H9 (cell line): ENCODE measurements around the gene S100P. TPM values are rescaled to one million over a fixed set of nuclear protein-coding genes. Genes with fewer than 3 reads are reported as not detected.

Experiments used
- DNase-seq: peaks from one replicate; pipeline ENCODE4 v3.0.0-alpha.2; 2017
- H2AFZ ChIP-seq: one replicate; pipeline ENCODE4 v1.6.1; 2013; ENCODE audit warnings: mild to moderate bottlenecking, low read length, control low read depth, moderate library complexity
- H2AK5ac ChIP-seq: 2 replicates; pipeline ENCODE4 v1.6.1; 2013; ENCODE audit warnings: low read length, control low read depth, mixed read lengths; ENCODE audit not compliant: insufficient read length
- H2BK120ac ChIP-seq: one replicate; pipeline ENCODE4 v1.6.1; 2013; ENCODE audit warnings: low read depth, mild to moderate bottlenecking, low read length, control low read depth, inconsistent platforms; ENCODE audit not compliant: poor library complexity, severe bottlenecking
- H2BK12ac ChIP-seq: 2 replicates; pipeline ENCODE4 v1.6.1; 2013; ENCODE audit warnings: low read length, control low read depth, mixed read lengths, low read depth; ENCODE audit not compliant: insufficient read length
- H2BK15ac ChIP-seq: 2 replicates; pipeline ENCODE4 v1.6.1; 2013; ENCODE audit warnings: low read depth, low read length, control low read depth
- H2BK20ac ChIP-seq: one replicate; pipeline ENCODE4 v1.6.1; 2013; ENCODE audit warnings: low read depth, mild to moderate bottlenecking, low read length, control low read depth, inconsistent platforms; ENCODE audit not compliant: poor library complexity, severe bottlenecking
- H2BK5ac ChIP-seq: 2 replicates; pipeline ENCODE4 v1.6.1; 2013; ENCODE audit warnings: low read length, control low read depth, mixed read lengths; ENCODE audit not compliant: insufficient read length
- H3K14ac ChIP-seq: 2 replicates; pipeline ENCODE4 v1.6.1; 2013; ENCODE audit warnings: low read length, control low read depth; ENCODE audit not compliant: insufficient read depth
- H3K18ac ChIP-seq: 2 replicates; pipeline ENCODE4 v1.6.1; 2013; ENCODE audit warnings: low read depth, mild to moderate bottlenecking, mixed read lengths, low read length, control low read depth; ENCODE audit not compliant: insufficient read length
- H3K23ac ChIP-seq: 2 replicates; pipeline ENCODE4 v1.6.1; 2013; ENCODE audit warnings: low read length, control low read depth, mixed read lengths, low read depth; ENCODE audit not compliant: insufficient read length
- H3K23me2 ChIP-seq: 2 replicates; pipeline ENCODE4 v1.6.1; 2013; ENCODE audit warnings: low read depth, mild to moderate bottlenecking, mixed read lengths, low read length, control low read depth; ENCODE audit not compliant: insufficient read length, poor library complexity, severe bottlenecking
- H3K27ac ChIP-seq: 2 replicates; pipeline ENCODE4 v1.5.1; 2013; ENCODE audit warnings: low read length, control low read depth, mixed read lengths, low read depth; ENCODE audit not compliant: insufficient read length
- H3K27me3 ChIP-seq: 2 replicates; pipeline ENCODE4 v1.6.1; 2013; ENCODE audit warnings: low read length, control low read depth, inconsistent platforms; ENCODE audit not compliant: insufficient read depth
- H3K4ac ChIP-seq: 2 replicates; pipeline ENCODE4 v1.6.1; 2013; ENCODE audit warnings: low read depth, mild to moderate bottlenecking, control low read depth, inconsistent platforms, low read length, moderate library complexity
- H3K4me1 ChIP-seq: 2 replicates; pipeline ENCODE4 v1.6.1; 2013; ENCODE audit warnings: low read length, control low read depth, inconsistent platforms; ENCODE audit not compliant: insufficient read depth
- H3K4me2 ChIP-seq: 2 replicates; pipeline ENCODE4 v1.6.1; 2013; ENCODE audit warnings: low read length, control low read depth, mixed read lengths; ENCODE audit not compliant: insufficient read length, insufficient read depth
- H3K56ac ChIP-seq: 2 replicates; pipeline ENCODE4 v1.6.1; 2013; ENCODE audit warnings: low read depth, mild to moderate bottlenecking, mixed read lengths, low read length, control low read depth; ENCODE audit not compliant: insufficient read length
- H3K79me1 ChIP-seq: 2 replicates; pipeline ENCODE4 v1.6.1; 2013; ENCODE audit warnings: low read depth, mild to moderate bottlenecking, moderate library complexity, low read length, control low read depth, inconsistent platforms; ENCODE audit not compliant: insufficient read depth, poor library complexity, severe bottlenecking
- H3K79me2 ChIP-seq: 2 replicates; pipeline ENCODE4 v1.6.1; 2013; ENCODE audit warnings: low read length, control low read depth, inconsistent platforms; ENCODE audit not compliant: insufficient read depth
- H3K9ac ChIP-seq: 2 replicates; pipeline ENCODE4 v1.6.1; 2013; ENCODE audit warnings: low read length, control low read depth, mixed read lengths; ENCODE audit not compliant: insufficient read length; ENCODE audit errors: extremely low read depth
- H3K9me3 ChIP-seq: one replicate; pipeline ENCODE4 v1.6.1; 2013; ENCODE audit warnings: low read depth, low read length, inconsistent platforms; ENCODE audit not compliant: control insufficient read depth
- H3T11ph ChIP-seq: one replicate; pipeline ENCODE4 v1.6.1; 2013; ENCODE audit warnings: mild to moderate bottlenecking, low read length, control low read depth, inconsistent platforms
- H4K20me1 ChIP-seq: one replicate; pipeline ENCODE4 v1.6.1; 2013; ENCODE audit not compliant: control insufficient read depth, insufficient read length, insufficient read depth
- H4K5ac ChIP-seq: 2 replicates; pipeline ENCODE4 v1.6.1; 2013; ENCODE audit warnings: low read depth, mild to moderate bottlenecking, mixed read lengths, low read length, control low read depth; ENCODE audit not compliant: insufficient read length
- H4K8ac ChIP-seq: replicated peaks from 2 replicates; pipeline ENCODE4 v1.6.1; 2013; ENCODE audit warnings: low read length, control low read depth, mixed read lengths, low read depth; ENCODE audit not compliant: insufficient read length
- H4K91ac ChIP-seq: 2 replicates; pipeline ENCODE4 v1.6.1; 2013; ENCODE audit warnings: low read depth, mild to moderate bottlenecking, moderate library complexity, mixed read lengths, low read length, control low read depth; ENCODE audit not compliant: insufficient read length
- H3K27ac Mint-ChIP-seq, 3 experiments: 2 replicates in 2 of 3; 3 replicates in 1 of 3; pipeline ENCODE4 v1.8.0; 2020 to 2021; ENCODE audit warnings: mixed read lengths in 3 of 3, mild to moderate bottlenecking in 1 of 3, moderate library complexity in 1 of 3
- H3K27me3 Mint-ChIP-seq: 2 replicates; pipeline ENCODE4 v1.8.0; 2021; ENCODE audit warnings: low read depth, mild to moderate bottlenecking, moderate library complexity, mixed read lengths
- H3K36me3 Mint-ChIP-seq, 3 experiments: 2 replicates in 2 of 3; 3 replicates in 1 of 3; pipeline ENCODE4 v1.8.0; 2020 to 2021; ENCODE audit warnings: low read depth in 3 of 3, mixed read lengths in 3 of 3; ENCODE audit not compliant: insufficient read depth in 1 of 3
- H3K4me1 Mint-ChIP-seq, 2 experiments: 2 replicates each; pipeline ENCODE4 v1.8.0; 2020; ENCODE audit warnings: mixed read lengths in 2 of 2
- H3K4me3 Mint-ChIP-seq, 2 experiments: 2 replicates in 1 of 2; 3 replicates in 1 of 2; pipeline ENCODE4 v1.8.0; 2020 to 2021; ENCODE audit warnings: mild to moderate bottlenecking in 2 of 2, mixed read lengths in 2 of 2, moderate library complexity in 1 of 2
- H3K9me3 Mint-ChIP-seq, 2 experiments: 2 replicates in 1 of 2; 3 replicates in 1 of 2; pipeline ENCODE4 v1.8.0; 2020; ENCODE audit warnings: mild to moderate bottlenecking in 2 of 2, mixed read lengths in 2 of 2, moderate library complexity in 1 of 2
- CTCF ChIP-seq: fragments of 200-600 bp; sonication (generic); conservative IDR thresholded peaks from 3 replicates; pipeline ENCODE4 v1.8.0; 2021; ENCODE audit warnings: antibody characterized with exemption, mild to moderate bottlenecking
- WGBS: extraction: QIAGEN DNeasy Blood & Tissue Kit; methylation state at CpG from one replicate; pipeline ENCODE4 v1.1.7; 2013; ENCODE audit warnings: missing lambda C conversion rate, low lambda C conversion rate, mixed read lengths; ENCODE audit not compliant: insufficient read length; ENCODE audit errors: extremely low coverage; 5-methylcytosine and 5-hydroxymethylcytosine counted together
- total RNA-seq: library from RNA; stranded (reverse); gene quantifications from 2 replicates; pipeline ENCODE4 v1.2.1, GENCODE V29; 2021

The S100P gene
- total RNA-seq, 1 experiment from 2014 or later = not detected

GRCh38 chr4:6723851-6724250, 30.2 kb downstream of the S100P start:
- H3K4me3 Mint-ChIP-seq = no peak overlapping the region
- no peak for DNase-seq
- TF ChIP-seq CTCF = no peak
- Histone ChIP-seq H2BK20ac (no peak overlapping the region), H2BK15ac (no peak overlapping the region), H2BK120ac (no peak overlapping the region), H3K23me2 (no peaks in the 10 kb centered on the region), H3K56ac (no peak overlapping the region), H2BK12ac (no peak overlapping the region), H4K5ac (no peak overlapping the region), H4K8ac (no peak overlapping the region), H3K18ac (no peak overlapping the region), H3K23ac (no peak overlapping the region), H3K27me3 (no peaks in the 10 kb centered on the region), H3K4ac (no peak overlapping the region), H2AK5ac (no peak overlapping the region), H4K91ac (no peak overlapping the region), H3K79me1 (no peaks in the 10 kb centered on the region), H3K9me3 (no peaks in the 10 kb centered on the region), H3K4me2 (no peak overlapping the region), H2AFZ (no peak overlapping the region), H3T11ph (no peak overlapping the region), H4K20me1 (no peaks in the 10 kb centered on the region), H3K14ac (no peak overlapping the region), H3K79me2 (no peaks in the 10 kb centered on the region), H3K4me1 (0 out of 2 replicates have a peak, but pooled peaks cover 3% of the 10 kb centered on the region), H3K27ac (no peak overlapping the region), H2BK5ac (no peak overlapping the region), H3K9ac (no peak overlapping the region)
- WGBS = no CpG with 5 or more reads among the region's 8 CpGs
- H3K4me1 Mint-ChIP-seq = peaks cover 10 to 23% of the 10 kb centered on the region in 2 experiments
- no peaks in the 10 kb centered on the region for H3K27me3 Mint-ChIP-seq
- H3K27ac Mint-ChIP-seq = no peak overlapping the region
- no peaks in the 10 kb centered on the region for H3K9me3 Mint-ChIP-seq
- peaks cover 0 to 2% (median 0%) of the 10 kb centered on the region in 3 experiments; a peak in 1 of 7 replicates for H3K36me3 Mint-ChIP-seq
